Activated CD4-positive, alpha-beta T cell treated with anti-CD3 and anti-CD28 coated beads, Interleukin-2, amount 10 ng/mL, durations not matched to agents 24 days and 14 days (primary cell): ENCODE data around the gene CCDC86. TPM values are rescaled to one million over a fixed set of nuclear protein-coding genes. Genes with fewer than 3 reads are reported as not detected.
A peak's percentile ranks its signal among the peaks of the same experiment; 100 is the strongest.

Experiments used
- DNase-seq: peaks from one replicate; pipeline ENCODE4 v3.0.0; 2022
- H3K27ac Mint-ChIP-seq: one replicate; pipeline ENCODE4 v1.8.0; 2022; ENCODE audit warnings: mild to moderate bottlenecking, mixed read lengths
- H3K27me3 Mint-ChIP-seq: one replicate; pipeline ENCODE4 v1.8.0; 2022; ENCODE audit warnings: mixed read lengths
- H3K36me3 Mint-ChIP-seq: one replicate; pipeline ENCODE4 v1.8.0; 2022; ENCODE audit warnings: low read depth, mild to moderate bottlenecking, mixed read lengths
- H3K4me1 Mint-ChIP-seq: one replicate; pipeline ENCODE4 v1.8.0; 2021; ENCODE audit warnings: mixed read lengths
- H3K4me3 Mint-ChIP-seq: one replicate; pipeline ENCODE4 v1.8.0; 2022; ENCODE audit warnings: mild to moderate bottlenecking, moderate library complexity, mixed read lengths
- H3K9me3 Mint-ChIP-seq: one replicate; pipeline ENCODE4 v1.8.0; 2021; ENCODE audit warnings: mixed read lengths
- intact Hi-C: fragments of 100-400 bp; cut with micrococcal nuclease; formaldehyde crosslinking; loops from one replicate; pipeline ENCODE4 v1.15.1; 2023
- total RNA-seq: library from RNA; stranded (reverse); gene quantifications from 2 replicates; pipeline ENCODE4 v1.2.3, GENCODE V29; 2022

Gene CCDC86
- total RNA-seq, 1 donor from 2014 or later: 90.0 TPM

DNA sequence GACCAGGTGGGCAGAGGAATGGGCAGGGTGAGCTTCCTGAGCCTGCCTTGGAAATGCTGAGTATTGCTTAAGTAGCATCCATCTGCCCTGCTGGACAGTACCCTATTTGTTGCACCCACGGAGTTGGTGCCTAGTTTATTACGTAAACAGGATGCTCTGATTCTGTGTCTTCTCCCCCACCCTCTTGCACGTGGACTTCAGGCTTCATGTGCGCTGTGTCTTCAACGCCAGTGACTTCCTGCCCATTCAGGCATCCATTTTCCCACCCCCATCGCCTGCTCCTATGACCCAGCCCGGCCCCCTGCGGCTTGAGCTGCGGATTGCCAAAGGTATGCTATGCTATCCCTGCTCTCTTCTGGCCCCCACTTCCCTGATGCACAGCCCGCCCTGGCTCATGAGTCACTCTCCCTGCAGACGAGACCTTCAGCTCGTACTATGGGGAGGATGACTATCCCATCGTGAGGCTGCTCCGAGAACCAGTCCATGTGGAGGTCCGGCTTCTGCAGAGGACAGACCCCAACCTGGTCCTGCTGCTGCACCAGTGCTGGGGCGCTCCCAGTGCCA lies 31.1 kb downstream of the CCDC86 start:
- intact Hi-C loops: no loop called here
- Mint-ChIP-seq H3K4me1 (peaks cover 19% of the 10 kb centered on the region), H3K4me3 (no peak overlapping the region), H3K27ac (no peak overlapping the region), H3K36me3 (no peaks in the 10 kb centered on the region), H3K9me3 (no peaks in the 10 kb centered on the region), H3K27me3 (no peaks in the 10 kb centered on the region)
- no peak for DNase-seq

DNA sequence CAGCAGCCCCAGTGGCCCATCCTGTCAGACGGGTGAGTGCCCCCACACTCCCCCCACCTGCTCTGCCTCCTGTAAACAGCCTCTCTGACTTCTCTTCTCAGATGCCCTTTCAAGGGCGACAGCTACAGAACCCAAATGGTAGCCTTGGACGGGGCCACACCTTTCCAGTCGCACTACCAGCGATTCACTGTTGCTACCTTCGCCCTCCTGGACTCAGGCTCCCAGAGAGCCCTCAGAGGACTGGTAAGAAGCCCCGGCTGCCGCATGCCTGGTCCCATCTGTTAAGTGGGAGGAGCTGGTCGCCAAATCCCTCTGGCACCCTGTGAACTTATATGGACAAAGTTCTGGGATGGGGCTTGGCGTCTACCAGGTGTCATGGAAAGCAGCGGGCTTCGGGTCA lies 31.6 kb downstream of the CCDC86 start:
- DNase-seq: no peak
- Mint-ChIP-seq H3K9me3 (no peaks in the 10 kb centered on the region), H3K4me1 (peaks cover 17% of the 10 kb centered on the region), H3K27ac (no peak overlapping the region), H3K4me3 (no peak overlapping the region), H3K27me3 (no peaks in the 10 kb centered on the region), H3K36me3 (peaks cover 2% of the 10 kb centered on the region)
- intact Hi-C loops: no loop called here

DNA sequence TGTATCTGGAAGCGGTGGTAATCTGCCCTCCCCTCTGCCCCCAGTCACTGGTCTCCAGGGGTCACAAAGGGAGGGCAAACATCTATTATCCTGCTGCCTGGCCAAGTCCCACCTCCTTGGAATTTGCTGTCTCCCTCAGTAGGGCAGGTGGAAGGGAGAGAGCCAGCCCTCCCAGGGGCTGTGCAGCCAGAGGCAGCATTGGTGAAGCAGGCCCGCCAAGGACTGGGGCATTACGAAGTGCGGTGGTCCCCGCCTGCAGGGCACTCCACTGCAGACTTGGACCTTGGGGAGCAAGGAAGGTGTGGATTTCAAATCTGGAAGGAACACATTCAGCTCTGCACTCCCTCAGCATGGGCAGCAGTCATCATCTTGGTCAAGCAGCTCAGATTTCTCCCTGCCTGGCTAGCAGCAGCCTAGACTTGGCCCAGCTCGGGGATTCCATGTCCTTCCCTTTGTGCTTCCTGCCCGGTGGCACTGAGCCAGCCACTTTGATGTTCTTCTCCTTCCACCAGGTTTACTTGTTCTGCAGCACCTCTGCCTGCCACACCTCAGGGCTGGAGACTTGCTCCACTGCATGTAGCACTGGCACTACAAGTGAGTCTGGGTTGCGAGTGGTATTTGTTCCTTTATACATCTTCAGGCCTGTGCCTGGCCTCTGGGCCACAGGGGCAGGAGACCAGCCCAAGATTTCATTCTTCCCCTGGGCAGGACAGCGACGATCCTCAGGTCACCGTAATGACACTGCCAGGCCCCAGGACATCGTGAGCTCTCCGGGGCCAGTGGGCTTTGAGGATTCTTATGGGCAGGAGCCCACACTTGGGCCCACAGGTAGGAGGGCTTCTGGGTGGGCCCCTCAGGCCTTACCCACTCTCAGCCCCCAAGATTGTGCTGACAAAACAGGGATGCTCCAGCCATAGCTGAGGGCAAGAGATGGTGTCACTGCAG lies 32.8 kb downstream of the CCDC86 start:
- peaks cover 10% of the 10 kb centered on the region for H3K4me1 Mint-ChIP-seq
- no peaks in the 10 kb centered on the region for H3K27me3 Mint-ChIP-seq

DNA sequence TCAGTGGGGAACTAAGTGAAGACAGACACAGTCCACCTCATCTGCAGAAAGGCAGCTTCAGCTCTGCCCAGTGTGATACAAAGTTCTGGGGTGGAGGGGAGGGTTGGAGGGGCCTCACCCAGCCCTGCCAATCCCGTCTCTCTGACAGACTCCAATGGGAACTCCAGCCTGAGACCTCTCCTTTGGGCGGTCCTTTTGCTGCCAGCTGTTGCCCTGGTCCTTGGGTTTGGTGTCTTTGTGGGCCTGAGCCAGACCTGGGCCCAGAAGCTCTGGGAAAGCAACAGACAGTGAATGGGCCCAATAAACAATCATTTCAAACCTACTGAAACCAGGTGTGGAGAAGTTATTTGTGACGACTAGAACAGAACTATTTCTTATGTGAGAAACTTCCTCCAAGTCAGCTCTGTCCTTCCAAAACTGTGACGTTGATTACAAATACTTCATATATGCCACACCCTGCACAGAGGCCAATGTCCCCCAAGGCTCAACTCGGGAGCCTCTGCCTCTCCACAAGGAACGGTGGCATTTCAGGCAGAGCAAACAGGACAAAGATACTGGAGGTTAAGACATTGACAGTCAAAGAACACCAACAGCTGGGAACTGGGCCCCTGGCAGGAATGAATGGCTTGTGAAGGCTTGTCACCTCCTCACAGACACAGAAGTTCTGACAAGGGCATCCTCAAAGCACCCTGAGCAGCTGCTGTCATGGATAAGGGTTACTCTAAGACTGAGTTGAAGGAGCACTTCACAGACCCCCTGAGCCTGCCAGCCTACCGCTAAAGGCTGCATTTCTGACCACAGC lies 33.7 kb downstream of the CCDC86 start:
- no peak for DNase-seq
- H3K27me3 Mint-ChIP-seq: no peaks in the 10 kb centered on the region
- H3K4me3 Mint-ChIP-seq: no peak overlapping the region

More for the DNA sequence above, 32.8 kb downstream of the CCDC86 start:
- Mint-ChIP-seq H3K9me3 (no peaks in the 10 kb centered on the region), H3K27ac (no peak overlapping the region), H3K36me3 (peaks cover 2% of the 10 kb centered on the region), H3K4me3 (no peak overlapping the region)
- intact Hi-C loops: no loop called here
- no peak for DNase-seq

DNA sequence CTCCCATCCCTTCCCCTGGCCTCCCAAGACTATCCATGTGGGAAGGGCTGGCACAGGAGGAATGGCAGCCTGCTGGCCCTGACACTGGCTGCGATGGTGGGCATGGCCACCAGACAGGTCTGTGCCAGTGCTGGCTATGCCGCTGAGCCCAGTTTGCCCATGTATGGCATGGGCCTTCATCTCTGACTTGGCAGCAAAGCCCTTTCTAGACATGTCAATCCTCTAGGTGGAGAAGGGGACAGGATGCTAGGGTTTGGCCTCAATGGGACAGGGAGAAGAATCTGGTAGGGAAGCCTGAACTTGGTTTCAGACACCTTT lies 34.2 kb downstream of the CCDC86 start:
- Mint-ChIP-seq H3K36me3 (peaks cover 8% of the 10 kb centered on the region), H3K9me3 (no peaks in the 10 kb centered on the region), H3K4me1 (peaks cover 10% of the 10 kb centered on the region), H3K4me3 (no peak overlapping the region), H3K27me3 (no peaks in the 10 kb centered on the region), H3K27ac (no peak overlapping the region)
- intact Hi-C loops: no loop called here
- DNase-seq: no peak

More for the DNA sequence above, 33.7 kb downstream of the CCDC86 start:
- peaks cover 2% of the 10 kb centered on the region for H3K36me3 Mint-ChIP-seq
- no peak overlapping the region for H3K27ac Mint-ChIP-seq
- intact Hi-C loops: no loop called here
- H3K9me3 Mint-ChIP-seq: no peaks in the 10 kb centered on the region
- H3K4me1 Mint-ChIP-seq: peaks cover 10% of the 10 kb centered on the region

DNA sequence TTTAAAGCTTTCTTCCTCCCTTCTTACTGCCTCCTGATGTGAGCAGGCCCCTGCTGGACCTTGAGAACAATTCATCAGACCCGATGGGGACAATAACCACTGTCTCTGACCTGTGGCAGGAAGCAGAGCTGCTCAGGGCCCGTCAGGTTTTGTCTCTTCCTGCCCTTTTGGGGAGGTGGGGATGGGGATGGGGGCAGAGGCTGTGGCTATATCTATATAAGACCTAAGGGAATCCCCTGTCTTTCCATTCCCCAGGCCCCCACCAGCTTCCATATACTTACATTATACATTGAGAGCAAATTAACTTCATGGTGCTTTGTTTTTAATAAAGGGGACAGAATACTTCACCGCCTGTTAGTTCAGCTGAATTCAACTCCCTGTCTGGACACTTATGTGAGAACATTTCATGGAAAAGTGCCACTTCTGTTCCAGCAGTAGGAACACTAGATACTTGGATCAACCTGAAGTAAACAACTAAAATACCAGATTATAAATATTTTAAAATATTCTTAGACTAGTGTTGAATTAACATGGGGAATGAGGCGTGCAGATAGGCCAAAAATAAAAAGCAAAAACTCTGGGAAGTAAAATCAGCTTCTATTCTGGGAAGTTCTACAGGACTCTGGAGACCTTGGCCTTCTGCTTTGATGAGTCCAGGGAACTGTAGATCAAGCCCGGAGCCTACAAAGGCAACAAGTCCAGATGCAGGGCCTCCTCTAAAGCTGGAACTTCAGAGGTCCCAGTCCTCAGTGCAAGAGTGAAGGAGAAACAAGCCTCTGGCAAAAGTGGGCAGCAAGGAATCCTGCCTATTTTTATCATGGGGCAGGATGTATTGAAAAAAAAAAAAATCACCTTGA lies 36.6 kb downstream of the CCDC86 start:
- DNase-seq: no peak
- intact Hi-C loops: no loop called here
- no peaks in the 10 kb centered on the region for H3K27me3 Mint-ChIP-seq
- no peak overlapping the region for H3K4me3 Mint-ChIP-seq
- no peak overlapping the region for H3K27ac Mint-ChIP-seq
- peaks cover 15% of the 10 kb centered on the region for H3K36me3 Mint-ChIP-seq
- no peaks in the 10 kb centered on the region for H3K9me3 Mint-ChIP-seq
- peaks cover 6% of the 10 kb centered on the region for H3K4me1 Mint-ChIP-seq

DNA sequence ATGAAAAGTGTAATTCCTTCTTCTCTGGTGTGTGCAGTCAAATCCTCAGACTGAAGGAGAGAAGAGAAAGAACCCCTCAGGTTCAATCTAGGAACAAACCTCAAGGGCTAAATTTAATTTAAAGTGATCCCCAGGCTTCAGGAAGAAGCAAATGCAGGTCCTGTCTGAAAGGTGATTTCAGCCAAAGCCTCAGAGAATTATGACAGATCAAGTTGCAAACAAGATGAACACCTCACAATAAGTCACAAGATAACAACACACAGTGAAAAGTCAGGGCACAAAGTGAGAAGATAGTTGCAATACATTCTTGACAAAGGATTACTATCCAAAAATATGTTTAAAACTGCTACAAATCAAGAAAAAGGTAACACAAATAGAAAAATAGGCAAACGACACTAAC lies 37.2 kb downstream of the CCDC86 start:
- Mint-ChIP-seq H3K4me3 (no peak overlapping the region), H3K36me3 (peaks cover 20% of the 10 kb centered on the region), H3K27me3 (no peaks in the 10 kb centered on the region), H3K4me1 (peaks cover 6% of the 10 kb centered on the region), H3K9me3 (no peaks in the 10 kb centered on the region), H3K27ac (no peak overlapping the region)
- no peak for DNase-seq
- intact Hi-C loops: no loop called here

DNA sequence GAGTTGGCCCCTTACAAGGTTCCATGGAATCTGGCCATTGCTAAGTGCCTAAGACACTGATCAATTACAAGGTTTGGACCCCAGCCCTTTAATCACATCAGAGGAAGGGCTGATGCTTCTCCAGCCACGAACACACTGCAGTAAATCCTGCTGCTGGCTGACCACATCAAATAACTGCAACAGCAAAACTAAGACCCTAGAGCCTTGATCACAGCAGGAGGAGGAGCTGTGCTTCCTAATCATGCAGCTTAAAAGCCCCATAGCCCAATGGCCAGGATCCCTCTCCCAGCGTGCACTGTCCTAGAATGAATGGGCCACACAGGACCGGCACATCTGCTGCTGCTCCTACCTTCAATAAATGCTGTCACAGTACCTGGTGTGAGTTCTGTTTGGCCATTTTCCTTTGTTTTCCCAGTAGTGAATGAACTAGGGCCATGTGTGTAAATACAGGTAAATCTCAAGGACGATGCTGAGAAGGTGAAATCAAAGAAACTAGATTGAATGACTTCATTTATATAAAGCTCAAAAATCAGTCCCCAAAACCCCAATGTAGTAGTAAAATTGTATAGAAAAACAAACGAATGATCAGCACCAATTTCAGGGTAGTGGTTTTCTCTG lies 38.2 kb downstream of the CCDC86 start:
- Mint-ChIP-seq H3K9me3 (no peaks in the 10 kb centered on the region), H3K27me3 (no peaks in the 10 kb centered on the region)
- intact Hi-C loops: no loop called here

DNA sequence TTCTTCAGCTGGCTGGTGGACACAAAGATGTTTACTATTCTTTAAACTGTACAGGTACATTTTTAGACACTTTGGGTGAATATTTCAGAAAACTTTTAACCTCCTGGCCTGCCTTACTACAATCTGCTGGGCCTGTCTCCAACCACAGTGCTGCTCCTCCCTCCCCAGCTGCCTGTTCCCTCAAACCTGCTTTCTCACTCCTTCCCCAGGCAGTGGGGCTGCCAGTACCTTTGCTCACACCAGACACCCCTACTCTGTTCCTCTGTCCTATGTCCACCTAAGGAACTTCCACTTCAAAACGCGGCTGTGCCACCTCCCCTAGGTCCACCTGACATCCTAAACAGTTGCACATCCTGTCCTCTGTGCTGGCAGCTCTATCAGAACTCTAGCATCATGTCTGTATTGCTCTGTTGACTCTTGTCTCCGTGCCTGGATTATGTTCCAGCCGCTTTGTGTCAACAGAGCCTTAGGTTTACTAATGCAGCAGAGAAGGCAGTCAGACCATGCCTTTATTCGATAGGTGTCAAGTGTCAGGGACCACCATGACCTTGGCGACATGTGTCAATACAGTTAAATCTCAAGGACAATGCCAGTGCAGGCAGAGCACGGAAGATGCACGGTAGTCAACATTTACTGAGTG lies 38.9 kb downstream of the CCDC86 start:
- peak overlapping the region; percentile 64 for H3K27ac Mint-ChIP-seq
- intact Hi-C loops: no loop called here
- no peak for DNase-seq

More for the DNA sequence above, 38.2 kb downstream of the CCDC86 start:
- Mint-ChIP-seq H3K27ac (no peak overlapping the region), H3K36me3 (peaks cover 26% of the 10 kb centered on the region), H3K4me1 (peaks cover 6% of the 10 kb centered on the region), H3K4me3 (no peak overlapping the region)
- no peak for DNase-seq

DNA sequence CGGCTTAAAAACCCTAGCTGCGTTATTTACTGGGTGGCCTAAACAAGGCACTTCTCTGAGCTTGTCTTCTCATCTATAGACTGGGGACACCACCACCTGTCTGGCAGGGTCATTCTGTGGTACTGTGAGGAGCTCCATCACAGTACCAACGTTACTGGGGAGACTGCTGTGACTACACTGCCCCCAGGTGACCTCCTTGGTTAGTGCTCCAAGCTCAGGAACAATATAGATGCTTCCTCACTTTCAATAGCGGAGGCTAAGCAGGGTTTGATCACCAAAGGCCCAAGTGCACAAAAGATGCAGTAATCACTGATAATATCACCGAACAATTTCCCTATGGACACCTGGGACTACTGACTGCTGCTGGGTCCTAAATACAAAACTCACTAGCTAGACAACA lies 45.6 kb downstream of the CCDC86 start:
- Mint-ChIP-seq H3K36me3 (peaks cover 47% of the 10 kb centered on the region), H3K27ac (no peak overlapping the region), H3K4me3 (no peak overlapping the region), H3K9me3 (no peaks in the 10 kb centered on the region), H3K4me1 (peaks cover 5% of the 10 kb centered on the region), H3K27me3 (no peaks in the 10 kb centered on the region)
- intact Hi-C loops: loop anchor here (1.0 kb wide), 2 partner anchors 56 to 112 kb away; no protein-coding TSS in a partner anchor
- peak; percentile 82 for DNase-seq

More for the DNA sequence above, 38.9 kb downstream of the CCDC86 start:
- Mint-ChIP-seq H3K27me3 (no peaks in the 10 kb centered on the region), H3K36me3 (peaks cover 28% of the 10 kb centered on the region), H3K9me3 (no peaks in the 10 kb centered on the region), H3K4me3 (no peak overlapping the region), H3K4me1 (peaks cover 6% of the 10 kb centered on the region)

DNA sequence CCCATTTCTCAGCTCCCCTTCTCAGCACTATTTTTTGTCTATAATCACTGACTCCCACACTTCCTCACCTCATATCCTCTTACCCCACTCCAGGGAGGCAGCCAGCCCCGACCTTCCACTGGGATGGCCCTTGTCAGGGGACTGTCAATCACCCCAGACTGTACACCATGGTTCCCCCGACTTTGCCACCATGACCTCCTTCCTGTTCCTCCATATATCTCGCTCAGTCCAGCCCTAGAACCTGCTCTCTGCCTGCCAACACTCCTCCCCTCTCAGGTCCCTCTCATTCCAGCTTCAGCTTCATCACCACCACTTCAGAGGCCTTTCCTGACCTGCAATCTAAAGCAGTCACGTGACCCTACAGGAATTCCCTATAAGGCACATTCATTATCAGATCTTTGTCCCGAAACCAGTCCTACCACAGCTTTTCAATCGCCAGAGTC lies 48.0 kb downstream of the CCDC86 start:
- Mint-ChIP-seq H3K27me3 (no peaks in the 10 kb centered on the region), H3K36me3 (peaks cover 45% of the 10 kb centered on the region), H3K4me1 (peaks cover 2% of the 10 kb centered on the region), H3K9me3 (no peaks in the 10 kb centered on the region), H3K4me3 (no peak overlapping the region), H3K27ac (no peak overlapping the region)
- intact Hi-C loops: no loop called here
- no peak for DNase-seq

DNA sequence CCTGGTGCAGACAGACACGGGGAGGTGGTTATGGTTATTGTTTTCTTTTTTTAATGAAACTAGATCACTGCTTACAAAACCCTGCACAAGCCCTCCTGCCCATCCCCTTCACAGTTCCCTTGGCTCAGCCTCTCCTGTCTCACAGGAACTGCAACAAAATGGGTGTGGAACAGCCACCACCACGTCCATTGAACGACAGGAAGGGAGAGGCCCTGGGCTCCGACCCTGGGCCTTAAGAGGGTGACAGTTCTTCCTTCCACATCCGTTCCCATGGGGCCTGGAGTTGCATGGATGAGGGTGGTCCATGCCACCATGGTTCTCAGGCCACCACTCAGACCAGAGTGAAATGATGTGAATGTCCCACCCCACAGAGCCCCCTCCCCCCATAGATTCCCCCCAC lies 48.8 kb downstream of the CCDC86 start:
- Mint-ChIP-seq H3K4me3 (no peak overlapping the region), H3K27me3 (no peaks in the 10 kb centered on the region), H3K27ac (no peak overlapping the region), H3K4me1 (peaks cover 2% of the 10 kb centered on the region), H3K9me3 (no peaks in the 10 kb centered on the region), H3K36me3 (peaks cover 49% of the 10 kb centered on the region)
- intact Hi-C loops: no loop called here
- DNase-seq: no peak
